ENCODE results near the gene ORAI2. TPM values are rescaled to one million over a fixed set of nuclear protein-coding genes. Genes with fewer than 3 reads are reported as not detected.
A peak's percentile ranks its signal among the peaks of the same experiment; 100 is the strongest.

ORAI2 gene
- total RNA-seq, 1 experiment from 2014 or later: 76.9 TPM

DNA sequence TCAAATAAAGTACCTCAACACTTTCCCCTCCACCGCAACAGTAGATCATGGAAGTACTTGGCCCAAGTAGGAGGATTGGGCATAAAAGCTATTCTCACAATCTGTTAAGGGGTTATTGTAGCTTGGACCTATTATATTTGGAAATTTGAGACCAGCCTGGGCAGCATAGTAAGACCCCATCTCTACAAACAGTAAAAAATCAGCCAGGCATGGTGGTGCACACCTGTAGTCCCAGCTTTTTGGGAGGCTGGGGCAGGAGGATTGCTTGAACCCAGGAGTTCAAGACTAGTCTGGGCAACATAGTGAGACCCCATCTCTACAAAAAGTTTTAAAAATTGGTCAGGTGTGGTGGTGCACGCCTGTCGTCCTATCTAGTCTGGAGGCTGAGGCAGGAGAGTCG is 24.0 kb upstream of the ORAI2 start:
- BruUV-seq (replicated peaks): no TSS peak
- H3K27me3 ChIP-seq (ENCODE audit: control insufficient read depth, insufficient read depth, low read length): no peaks in the 10 kb centered on the region
- peaks cover 18% of the 10 kb centered on the region; the same call in 1 of the 2 replicates for H3K36me3 ChIP-seq (ENCODE audit: control insufficient read depth, insufficient read depth, low read length)
- ChIA-PET CTCF (no interaction called here), POLR2A (interaction anchor here (0.6 kb wide), 1 partner anchor 9 kb away, joined by 3 read pairs; no protein-coding TSS in a partner anchor)
- H3K27ac ChIP-seq (ENCODE audit: low read length): no peak overlapping the region
- intact Hi-C loops (cut with micrococcal nuclease; ENCODE audit: unreplicated experiment) (no loop called here), in situ Hi-C loops (cut with HindIII; ENCODE audit: low pct_unique_long_range_greater_than_20kb, low sequenced_read_pairs) (no loop called here)
- no peaks in the 10 kb centered on the region for H3K9me3 ChIP-seq (ENCODE audit: control insufficient read depth, insufficient read depth, low read depth, low read length)
- H3K4me3 ChIP-seq (ENCODE audit: low read depth in 2 of 2, low read length in 2 of 2): no peak overlapping the region
- TF ChIP-seq TCF7L2 (IDR thresholded peaks at IDR 0.05; ENCODE audit: low read depth, low read length): no peak
- no peak for TF ChIP-seq SIN3A (IDR thresholded peaks at IDR 0.05; ENCODE audit: borderline replicate concordance, insufficient read depth, low read depth, low read length)
- TF ChIP-seq, protein P1, sequence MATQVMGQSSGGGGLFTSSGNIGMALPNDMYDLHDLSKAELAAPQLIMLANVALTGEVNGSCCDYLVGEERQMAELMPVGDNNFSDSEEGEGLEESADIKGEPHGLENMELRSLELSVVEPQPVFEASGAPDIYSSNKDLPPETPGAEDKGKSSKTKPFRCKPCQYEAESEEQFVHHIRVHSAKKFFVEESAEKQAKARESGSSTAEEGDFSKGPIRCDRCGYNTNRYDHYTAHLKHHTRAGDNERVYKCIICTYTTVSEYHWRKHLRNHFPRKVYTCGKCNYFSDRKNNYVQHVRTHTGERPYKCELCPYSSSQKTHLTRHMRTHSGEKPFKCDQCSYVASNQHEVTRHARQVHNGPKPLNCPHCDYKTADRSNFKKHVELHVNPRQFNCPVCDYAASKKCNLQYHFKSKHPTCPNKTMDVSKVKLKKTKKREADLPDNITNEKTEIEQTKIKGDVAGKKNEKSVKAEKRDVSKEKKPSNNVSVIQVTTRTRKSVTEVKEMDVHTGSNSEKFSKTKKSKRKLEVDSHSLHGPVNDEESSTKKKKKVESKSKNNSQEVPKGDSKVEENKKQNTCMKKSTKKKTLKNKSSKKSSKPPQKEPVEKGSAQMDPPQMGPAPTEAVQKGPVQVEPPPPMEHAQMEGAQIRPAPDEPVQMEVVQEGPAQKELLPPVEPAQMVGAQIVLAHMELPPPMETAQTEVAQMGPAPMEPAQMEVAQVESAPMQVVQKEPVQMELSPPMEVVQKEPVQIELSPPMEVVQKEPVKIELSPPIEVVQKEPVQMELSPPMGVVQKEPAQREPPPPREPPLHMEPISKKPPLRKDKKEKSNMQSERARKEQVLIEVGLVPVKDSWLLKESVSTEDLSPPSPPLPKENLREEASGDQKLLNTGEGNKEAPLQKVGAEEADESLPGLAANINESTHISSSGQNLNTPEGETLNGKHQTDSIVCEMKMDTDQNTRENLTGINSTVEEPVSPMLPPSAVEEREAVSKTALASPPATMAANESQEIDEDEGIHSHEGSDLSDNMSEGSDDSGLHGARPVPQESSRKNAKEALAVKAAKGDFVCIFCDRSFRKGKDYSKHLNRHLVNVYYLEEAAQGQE (IDR thresholded peaks at IDR 0.05; ENCODE audit: insufficient read depth in 1 of 2, low read depth in 2 of 2, low read length in 1 of 2): no peak
- TF ChIP-seq, protein P2, sequence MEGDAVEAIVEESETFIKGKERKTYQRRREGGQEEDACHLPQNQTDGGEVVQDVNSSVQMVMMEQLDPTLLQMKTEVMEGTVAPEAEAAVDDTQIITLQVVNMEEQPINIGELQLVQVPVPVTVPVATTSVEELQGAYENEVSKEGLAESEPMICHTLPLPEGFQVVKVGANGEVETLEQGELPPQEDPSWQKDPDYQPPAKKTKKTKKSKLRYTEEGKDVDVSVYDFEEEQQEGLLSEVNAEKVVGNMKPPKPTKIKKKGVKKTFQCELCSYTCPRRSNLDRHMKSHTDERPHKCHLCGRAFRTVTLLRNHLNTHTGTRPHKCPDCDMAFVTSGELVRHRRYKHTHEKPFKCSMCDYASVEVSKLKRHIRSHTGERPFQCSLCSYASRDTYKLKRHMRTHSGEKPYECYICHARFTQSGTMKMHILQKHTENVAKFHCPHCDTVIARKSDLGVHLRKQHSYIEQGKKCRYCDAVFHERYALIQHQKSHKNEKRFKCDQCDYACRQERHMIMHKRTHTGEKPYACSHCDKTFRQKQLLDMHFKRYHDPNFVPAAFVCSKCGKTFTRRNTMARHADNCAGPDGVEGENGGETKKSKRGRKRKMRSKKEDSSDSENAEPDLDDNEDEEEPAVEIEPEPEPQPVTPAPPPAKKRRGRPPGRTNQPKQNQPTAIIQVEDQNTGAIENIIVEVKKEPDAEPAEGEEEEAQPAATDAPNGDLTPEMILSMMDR (IDR thresholded peaks at IDR 0.05): no peak
- no peak for TF ChIP-seq POLR2AphosphoS5 (IDR thresholded peaks at IDR 0.05; ENCODE audit: low read depth, low read length)
- ATAC-seq (no peak), DNase-seq (ENCODE audit: low read depth, low spot score) (no peak)
- H3K4me1 ChIP-seq (ENCODE audit: control insufficient read depth, insufficient read depth, low read length): no peaks in the 10 kb centered on the region

DNA sequence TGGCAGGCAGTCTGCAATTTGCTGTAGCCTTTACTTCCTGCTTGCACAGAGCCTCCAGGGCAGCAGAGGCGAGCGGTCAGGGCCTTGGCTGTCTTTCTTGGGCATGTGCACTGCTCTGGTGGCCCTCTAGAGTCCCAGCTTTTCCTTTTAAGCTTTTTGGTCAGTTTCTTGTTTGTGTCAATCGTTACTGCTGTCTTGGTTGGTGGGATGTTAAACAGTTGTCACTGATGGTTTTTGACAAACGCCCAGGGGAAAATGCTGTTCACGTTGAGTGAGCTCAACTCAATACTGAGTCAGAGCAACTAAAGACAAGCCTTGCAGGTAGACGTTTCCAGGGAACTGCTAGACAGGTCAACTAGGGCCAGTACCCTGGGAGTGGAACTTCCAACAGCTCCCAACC is 23.3 kb upstream of the ORAI2 start:
- Histone ChIP-seq H3K36me3 (ENCODE audit: control insufficient read depth, insufficient read depth, low read length) (peaks cover 18% of the 10 kb centered on the region; the same call in 1 of the 2 replicates), H3K4me1 (ENCODE audit: control insufficient read depth, insufficient read depth, low read length) (no peaks in the 10 kb centered on the region), H3K27ac (ENCODE audit: low read length) (no peak overlapping the region), H3K27me3 (ENCODE audit: control insufficient read depth, insufficient read depth, low read length) (no peaks in the 10 kb centered on the region), H3K9me3 (ENCODE audit: control insufficient read depth, insufficient read depth, low read depth, low read length) (no peaks in the 10 kb centered on the region), H3K4me3 (ENCODE audit: low read depth in 2 of 2, low read length in 2 of 2) (no peak overlapping the region)
- POLR2A ChIA-PET: no interaction called here
- TF ChIP-seq, protein P1 (IDR thresholded peaks at IDR 0.05; ENCODE audit: insufficient read depth in 1 of 2, low read depth in 2 of 2, low read length in 1 of 2): no peak
- TF ChIP-seq TCF7L2 (IDR thresholded peaks at IDR 0.05; ENCODE audit: low read depth, low read length) (no peak), SIN3A (IDR thresholded peaks at IDR 0.05; ENCODE audit: borderline replicate concordance, insufficient read depth, low read depth, low read length) (no peak), POLR2AphosphoS5 (IDR thresholded peaks at IDR 0.05; ENCODE audit: low read depth, low read length) (no peak)
- TF ChIP-seq, protein P2 (IDR thresholded peaks at IDR 0.05): no peak
- CTCF ChIA-PET: no interaction called here
- intact Hi-C loops (cut with micrococcal nuclease; ENCODE audit: unreplicated experiment): no loop called here
- BruUV-seq (replicated peaks): no TSS peak
- peak; percentile 70 for ATAC-seq
- in situ Hi-C loops (cut with HindIII; ENCODE audit: low pct_unique_long_range_greater_than_20kb, low sequenced_read_pairs): loop anchor here (10.0 kb wide), 1 partner anchor 125 kb away; the partner anchor contains the start of gene SH2B2
- DNase-seq (ENCODE audit: low read depth, low spot score): no peak
